ENCODE results near the gene ZNF547. TPM values are rescaled to one million over a fixed set of nuclear protein-coding genes. Genes with fewer than 3 reads are reported as not detected.
A peak's percentile ranks its signal among the peaks of the same experiment; 100 is the strongest.

ZNF547 gene
- total RNA-seq, 1 donor from 2014 or later = 4.8 TPM

DNA sequence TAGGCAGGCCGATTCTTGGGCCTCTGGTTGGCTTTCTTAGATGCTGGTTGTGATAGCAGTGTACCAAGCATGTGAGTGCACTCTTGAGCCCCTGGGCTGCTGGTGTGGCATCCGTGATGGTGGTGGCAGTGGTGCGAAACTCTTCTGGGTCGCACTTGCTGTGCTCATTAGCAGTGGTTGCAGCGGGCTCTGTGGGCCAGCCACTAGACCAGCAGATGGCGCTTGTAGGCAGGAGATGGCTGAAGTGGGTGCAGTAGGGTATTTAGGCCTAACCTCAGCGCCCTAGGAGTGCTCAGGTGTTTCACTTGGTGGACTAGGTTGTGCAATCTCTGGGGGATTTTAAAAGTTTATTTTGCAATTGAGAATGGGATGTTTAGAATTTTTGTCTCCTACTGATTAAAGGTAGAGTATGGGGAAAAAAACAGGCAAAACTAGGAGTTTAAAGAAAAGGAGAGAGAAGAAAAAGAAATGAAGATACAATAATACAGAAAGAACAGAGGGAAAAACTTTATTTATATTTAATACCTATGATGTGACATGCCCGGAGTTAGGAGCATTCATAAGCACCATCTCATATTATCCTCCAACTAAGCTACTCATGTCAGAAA is 43.3 kb downstream of the ZNF547 start:
- Mint-ChIP-seq H3K27me3 (ENCODE audit: unreplicated experiment) (no peaks in the 10 kb centered on the region), H3K36me3 (ENCODE audit: low read depth, unreplicated experiment) (peaks cover 10% of the 10 kb centered on the region), H3K27ac (ENCODE audit: unreplicated experiment) (no peak overlapping the region), H3K4me3 (ENCODE audit: unreplicated experiment) (no peak overlapping the region), H3K4me1 (ENCODE audit: unreplicated experiment) (peaks cover 2% of the 10 kb centered on the region), H3K9me3 (ENCODE audit: unreplicated experiment) (no peaks in the 10 kb centered on the region)
- DNase-seq (ENCODE audit: low spot score) = peak; percentile 81
- TF ChIP-seq, protein P1, sequence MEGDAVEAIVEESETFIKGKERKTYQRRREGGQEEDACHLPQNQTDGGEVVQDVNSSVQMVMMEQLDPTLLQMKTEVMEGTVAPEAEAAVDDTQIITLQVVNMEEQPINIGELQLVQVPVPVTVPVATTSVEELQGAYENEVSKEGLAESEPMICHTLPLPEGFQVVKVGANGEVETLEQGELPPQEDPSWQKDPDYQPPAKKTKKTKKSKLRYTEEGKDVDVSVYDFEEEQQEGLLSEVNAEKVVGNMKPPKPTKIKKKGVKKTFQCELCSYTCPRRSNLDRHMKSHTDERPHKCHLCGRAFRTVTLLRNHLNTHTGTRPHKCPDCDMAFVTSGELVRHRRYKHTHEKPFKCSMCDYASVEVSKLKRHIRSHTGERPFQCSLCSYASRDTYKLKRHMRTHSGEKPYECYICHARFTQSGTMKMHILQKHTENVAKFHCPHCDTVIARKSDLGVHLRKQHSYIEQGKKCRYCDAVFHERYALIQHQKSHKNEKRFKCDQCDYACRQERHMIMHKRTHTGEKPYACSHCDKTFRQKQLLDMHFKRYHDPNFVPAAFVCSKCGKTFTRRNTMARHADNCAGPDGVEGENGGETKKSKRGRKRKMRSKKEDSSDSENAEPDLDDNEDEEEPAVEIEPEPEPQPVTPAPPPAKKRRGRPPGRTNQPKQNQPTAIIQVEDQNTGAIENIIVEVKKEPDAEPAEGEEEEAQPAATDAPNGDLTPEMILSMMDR (IDR thresholded peaks at IDR 0.05; ENCODE audit: unreplicated experiment) = peak; percentile 58

DNA sequence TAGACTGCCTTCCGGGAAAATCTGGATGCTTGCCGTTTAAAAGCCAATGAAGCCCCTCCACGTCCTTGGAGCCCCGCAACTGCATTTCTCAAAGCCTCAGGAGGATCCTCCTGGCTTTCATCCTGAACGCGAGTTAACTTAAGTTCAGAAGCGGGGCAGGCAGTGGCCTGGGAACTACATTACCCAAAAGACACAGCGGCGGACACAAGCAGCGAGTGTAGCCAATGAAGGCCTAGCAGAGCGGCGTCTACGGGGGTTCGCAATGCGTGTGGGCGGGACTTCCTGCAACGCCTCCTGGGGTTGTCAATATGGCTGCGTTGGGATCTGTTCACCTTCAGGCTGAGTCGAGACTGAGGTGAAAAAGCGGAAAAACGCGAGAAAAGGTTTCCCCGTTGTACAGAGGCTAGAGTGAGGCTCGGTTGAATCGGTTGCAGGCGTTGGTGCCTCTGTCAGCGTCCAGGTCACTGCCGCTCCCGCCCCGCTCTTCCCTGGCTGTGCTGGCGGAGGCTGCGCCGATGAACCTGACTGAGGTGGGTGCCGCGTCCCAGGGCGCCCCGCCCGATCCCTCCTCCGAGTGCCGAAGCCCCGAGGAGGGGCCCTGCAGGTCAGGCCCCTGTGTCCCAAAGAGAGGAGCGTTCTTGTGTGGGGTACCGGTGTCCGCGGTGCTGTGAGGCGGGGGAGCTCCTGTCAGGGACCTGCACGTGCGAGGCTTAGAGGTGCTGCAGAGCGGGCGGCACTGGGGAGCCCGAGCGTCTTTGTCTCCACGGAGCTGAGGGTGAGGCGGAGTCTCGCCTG is 47.7 kb downstream of the ZNF547 start, which contains the start of gene ZNF17:
Gene ZNF17, plus strand, starts transcription at position 285 of the 795 bp plus-strand sequence. CDS start 2,455 bp downstream, outside the sequence.
- peaks cover 5% of the 10 kb centered on the region for H3K4me1 Mint-ChIP-seq (ENCODE audit: unreplicated experiment)
- H3K27ac Mint-ChIP-seq (ENCODE audit: unreplicated experiment) = no peak within 1 kb of the TSS
- H3K36me3 Mint-ChIP-seq (ENCODE audit: low read depth, unreplicated experiment) = peaks cover 16% of the 10 kb centered on the region
- no peaks in the 10 kb centered on the region for H3K9me3 Mint-ChIP-seq (ENCODE audit: unreplicated experiment)
- TF ChIP-seq, protein P1 (IDR thresholded peaks at IDR 0.05; ENCODE audit: unreplicated experiment) = no peak
- H3K4me3 Mint-ChIP-seq (ENCODE audit: unreplicated experiment) = peak within 1 kb of the TSS; percentile 91
- H3K27me3 Mint-ChIP-seq (ENCODE audit: unreplicated experiment) = no peaks in the 10 kb centered on the region
- peak; percentile 86 for DNase-seq (ENCODE audit: low spot score)

DNA sequence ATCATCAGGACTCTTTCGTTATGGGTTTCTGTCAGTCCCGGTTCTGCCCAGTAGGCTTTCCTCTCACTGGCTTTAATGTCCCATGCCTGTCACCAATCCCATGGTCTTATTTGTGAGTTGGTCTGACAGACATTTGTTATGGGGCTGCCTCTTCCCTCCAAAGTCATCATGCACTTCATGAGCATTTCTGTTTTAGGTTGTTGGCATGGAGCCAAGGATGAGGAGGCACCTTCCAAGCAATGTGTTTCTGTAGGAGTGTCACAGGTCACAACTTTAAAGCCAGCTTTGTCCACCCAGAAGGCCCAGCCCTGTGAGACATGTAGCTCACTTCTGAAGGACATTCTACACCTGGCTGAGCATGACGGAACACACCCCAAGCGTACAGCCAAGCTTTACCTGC is 56.1 kb downstream of the ZNF547 start:
- TF ChIP-seq, protein P1 (IDR thresholded peaks at IDR 0.05; ENCODE audit: unreplicated experiment) = no peak
- H3K4me1 Mint-ChIP-seq (ENCODE audit: unreplicated experiment) = no peaks in the 10 kb centered on the region
- no peak for DNase-seq (ENCODE audit: low spot score)
- H3K9me3 Mint-ChIP-seq (ENCODE audit: unreplicated experiment) = no peaks in the 10 kb centered on the region
- H3K27ac Mint-ChIP-seq (ENCODE audit: unreplicated experiment) = no peak overlapping the region
- peaks cover 29% of the 10 kb centered on the region for H3K36me3 Mint-ChIP-seq (ENCODE audit: low read depth, unreplicated experiment)
- no peak overlapping the region for H3K4me3 Mint-ChIP-seq (ENCODE audit: unreplicated experiment)
- no peaks in the 10 kb centered on the region for H3K27me3 Mint-ChIP-seq (ENCODE audit: unreplicated experiment)

DNA sequence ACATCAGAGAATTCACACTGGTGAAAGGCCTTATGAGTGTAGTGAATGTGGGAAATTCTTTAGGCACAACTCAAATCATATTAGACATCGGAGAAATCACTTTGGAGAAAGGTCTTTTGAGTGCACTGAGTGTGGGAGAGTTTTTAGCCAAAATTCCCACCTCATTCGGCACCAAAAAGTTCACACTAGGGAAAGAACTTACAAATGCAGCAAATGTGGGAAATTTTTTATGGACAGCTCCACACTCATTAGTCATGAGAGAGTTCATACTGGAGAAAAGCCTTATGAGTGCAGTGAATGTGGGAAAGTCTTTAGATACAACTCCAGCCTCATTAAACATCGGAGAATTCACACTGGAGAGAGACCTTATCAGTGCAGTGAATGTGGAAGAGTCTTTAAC is 57.7 kb downstream of the ZNF547 start:
- peaks cover 17% of the 10 kb centered on the region for H3K36me3 Mint-ChIP-seq (ENCODE audit: low read depth, unreplicated experiment)
- no peak overlapping the region for H3K27ac Mint-ChIP-seq (ENCODE audit: unreplicated experiment)
- no peaks in the 10 kb centered on the region for H3K9me3 Mint-ChIP-seq (ENCODE audit: unreplicated experiment)
- TF ChIP-seq, protein P1 (IDR thresholded peaks at IDR 0.05; ENCODE audit: unreplicated experiment) = no peak
- H3K27me3 Mint-ChIP-seq (ENCODE audit: unreplicated experiment) = no peaks in the 10 kb centered on the region
- no peak overlapping the region for H3K4me3 Mint-ChIP-seq (ENCODE audit: unreplicated experiment)
- H3K4me1 Mint-ChIP-seq (ENCODE audit: unreplicated experiment) = no peaks in the 10 kb centered on the region
- no peak for DNase-seq (ENCODE audit: low spot score)

Other genes starting within 250 kb of the ZNF547 start
- gene USP29, start 243.6 kb upstream of the ZNF547 start, total RNA-seq (ENCODE audit: unreplicated experiment) = not detected
- gene ZIM3, start 218.3 kb upstream of the ZNF547 start, total RNA-seq (ENCODE audit: unreplicated experiment) = not detected
- gene DUXA, start 196.1 kb upstream of the ZNF547 start, total RNA-seq (ENCODE audit: unreplicated experiment) = not detected
- gene ZNF264, start 172.1 kb upstream of the ZNF547 start, total RNA-seq (ENCODE audit: unreplicated experiment) = 29.0 TPM
- gene AURKC, start 132.5 kb upstream of the ZNF547 start, total RNA-seq (ENCODE audit: unreplicated experiment) = 3.2 TPM
- 20.4 TPM for gene ZNF805, start 122.9 kb upstream of the ZNF547 start, total RNA-seq (ENCODE audit: unreplicated experiment)
- gene ZNF460, start 83.1 kb upstream of the ZNF547 start, total RNA-seq (ENCODE audit: unreplicated experiment) = 51.2 TPM
- 13.7 TPM for gene ZNF543, start 43.1 kb upstream of the ZNF547 start, total RNA-seq (ENCODE audit: unreplicated experiment)
- 15.7 TPM for gene ZNF304, start 12.3 kb upstream of the ZNF547 start, total RNA-seq (ENCODE audit: unreplicated experiment)
- gene TRAPPC2B, start within 50 bp of the ZNF547 start, total RNA-seq (ENCODE audit: unreplicated experiment) = 13.0 TPM
- 26.1 TPM for gene ZNF548, start 26.3 kb downstream of the ZNF547 start, total RNA-seq (ENCODE audit: unreplicated experiment)
- 13.7 TPM for gene ZNF17, start 47.6 kb downstream of the ZNF547 start, total RNA-seq (ENCODE audit: unreplicated experiment)
- 20.3 TPM for gene ZNF749, start 71.8 kb downstream of the ZNF547 start, total RNA-seq (ENCODE audit: unreplicated experiment)
- gene VN1R1, start 93.6 kb downstream of the ZNF547 start, total RNA-seq (ENCODE audit: unreplicated experiment) = 1.8 TPM
- gene ZNF772, start 114.0 kb downstream of the ZNF547 start, total RNA-seq (ENCODE audit: unreplicated experiment) = 19.1 TPM
- gene ZNF419, start 124.2 kb downstream of the ZNF547 start, total RNA-seq (ENCODE audit: unreplicated experiment) = 16.1 TPM
- gene ZNF773, start 136.4 kb downstream of the ZNF547 start, total RNA-seq (ENCODE audit: unreplicated experiment) = 9.7 TPM
- 10.6 TPM for gene ZNF549, start 163.8 kb downstream of the ZNF547 start, total RNA-seq (ENCODE audit: unreplicated experiment)
- gene ZNF550, start 196.3 kb downstream of the ZNF547 start, total RNA-seq (ENCODE audit: unreplicated experiment) = 15.3 TPM
- 10.9 TPM for gene ZNF416, start 215.4 kb downstream of the ZNF547 start, total RNA-seq (ENCODE audit: unreplicated experiment)
- 19.9 TPM for gene ZIK1, start 220.6 kb downstream of the ZNF547 start, total RNA-seq (ENCODE audit: unreplicated experiment)
- 7.2 TPM for gene ZNF530, start 236.3 kb downstream of the ZNF547 start, total RNA-seq (ENCODE audit: unreplicated experiment)

All from endothelial cell (in vitro differentiated cells).